Uterus (tissue), 4 donors: Measurements from ENCODE around the gene TBPL2. TPM values are rescaled to one million over a fixed set of nuclear protein-coding genes. Genes with fewer than 3 reads are reported as not detected.
"Not testable (repeated sequence)": the region's sequence is repeated elsewhere in the genome, so short reads cannot be mapped to it uniquely, and the experiment has no call there.

ENCODE experiments used
- DNase-seq, 2 donors: peaks; one replicate each; pipeline ENCODE4 v3.0.0-alpha.2; 2019 to 2020
- H3K27ac ChIP-seq, 2 donors: fragments of 200-600 bp; sonication (generic); 1 replicate in 1 of 2; 2 replicates in 1 of 2; pipeline ENCODE4 v1.5.1; 2016 to 2018
- H3K27me3 ChIP-seq, 2 donors: fragments of 200-600 bp; sonication (generic); one replicate each; pipeline ENCODE4 v1.5.1; 2018 to 2019; ENCODE audit warnings: control low read depth in 1 of 2
- H3K36me3 ChIP-seq, 2 donors: fragments of 200-600 bp; sonication (generic); one replicate each; pipeline ENCODE4 v1.5.1; 2019; ENCODE audit warnings: control low read depth in 1 of 2
- H3K4me1 ChIP-seq, 2 donors: fragments of 200-600 bp; sonication (generic); one replicate each; pipeline ENCODE4 v1.5.1; 2018 to 2019; ENCODE audit warnings: control low read depth in 1 of 2
- H3K4me3 ChIP-seq, 2 donors: fragments of 200-600 bp; sonication (generic); 1 replicate in 1 of 2; 2 replicates in 1 of 2; pipeline ENCODE4 v1.5.1; 2018 to 2019; ENCODE audit warnings: mild to moderate bottlenecking in 1 of 2
- H3K9me3 ChIP-seq, 2 donors: fragments of 200-600 bp; sonication (generic); one replicate each; pipeline ENCODE4 v1.5.1; 2019; ENCODE audit warnings: control low read depth in 1 of 2
- CTCF ChIP-seq, 4 experiments: fragments of 200-600 bp in 2 of 4; fragments of 450-650 bp in 2 of 4; sonication (generic) in 2 of 4; IDR thresholded peaks; one replicate each; pipeline ENCODE4 v1.5.1; 2016 to 2019; ENCODE audit warnings: antibody characterized with exemption in 4 of 4, mild to moderate bottlenecking in 2 of 4, moderate library complexity in 1 of 4
- POLR2A ChIP-seq, 2 donors: fragments of 450-650 bp; IDR thresholded peaks; one replicate each; pipeline ENCODE4 v1.6.1; 2016; ENCODE audit warnings: antibody characterized with exemption in 2 of 2, mild to moderate bottlenecking in 1 of 2, moderate library complexity in 1 of 2
- intact Hi-C: fragments of 100-400 bp; cut with DNase I; formaldehyde crosslinking; loops from one replicate; pipeline ENCODE4 v1.15.1; 2023; ENCODE audit warnings: low total_unique reads
- total RNA-seq, 4 donors: library from RNA; depleted of rRNA in 3 of 4; stranded (reverse); fragments of >200 nt in 3 of 4; gene quantifications; one replicate each; pipeline versions ENCODE4 v1.1.0 to v1.2.4, GENCODE V29; 2014 to 2023
- donor health status: DM: yes; HTN: yes; CAD: no.

TBPL2 gene
- total RNA-seq, 4 donors from 2014 or later: not detected

GRCh38 chr14:55425091-55425490 lies 15.3 kb downstream of the TBPL2 start:
- intact Hi-C loops: no loop called here
- Histone ChIP-seq H3K4me1 (no peaks in the 10 kb centered on the region), H3K36me3 (no peaks in the 10 kb centered on the region), H3K9me3 (no peaks in the 10 kb centered on the region), H3K4me3 (no peak overlapping the region), H3K27ac (no peak overlapping the region), H3K27me3 (no peaks in the 10 kb centered on the region)
- DNase-seq: no peak
- TF ChIP-seq CTCF (IDR thresholded peaks at IDR 0.05) (no peak), POLR2A (IDR thresholded peaks at IDR 0.05) (no peak)

GRCh38 chr14:55423969-55424368 lies 16.4 kb downstream of the TBPL2 start:
- Histone ChIP-seq H3K27ac (no peak overlapping the region), H3K27me3 (no peaks in the 10 kb centered on the region), H3K4me3 (no peak overlapping the region), H3K36me3 (no peaks in the 10 kb centered on the region), H3K9me3 (no peaks in the 10 kb centered on the region), H3K4me1 (no peaks in the 10 kb centered on the region)
- no peak for DNase-seq
- intact Hi-C loops: no loop called here
- TF ChIP-seq CTCF (IDR thresholded peaks at IDR 0.05): no peak
- no peak for TF ChIP-seq POLR2A (IDR thresholded peaks at IDR 0.05)

GRCh38 chr14:55422338-55422737 lies 18.1 kb downstream of the TBPL2 start:
- H3K4me3 ChIP-seq, H3K27me3 ChIP-seq, intact Hi-C loops, H3K36me3 ChIP-seq, H3K4me1 ChIP-seq, H3K27ac ChIP-seq, H3K9me3 ChIP-seq, DNase-seq: not testable (repeated sequence)

- Histone ChIP-seq H3K9me3 (no peaks in the 10 kb centered on the region), H3K4me3 (no peak overlapping the region), H3K4me1 (no peaks in the 10 kb centered on the region), H3K27me3 (no peaks in the 10 kb centered on the region), H3K36me3 (no peaks in the 10 kb centered on the region), H3K27ac (no peak overlapping the region)
- intact Hi-C loops: no loop called here
- TF ChIP-seq POLR2A (IDR thresholded peaks at IDR 0.05) (no peak), CTCF (IDR thresholded peaks at IDR 0.05) (no peak)
- no peak for DNase-seq
These were observed 20.8 kb downstream of the TBPL2 start for GRCh38 chr14:55419663-55420062.

- Histone ChIP-seq H3K27me3 (no peaks in the 10 kb centered on the region), H3K4me1 (no peaks in the 10 kb centered on the region), H3K9me3 (no peaks in the 10 kb centered on the region), H3K36me3 (no peaks in the 10 kb centered on the region), H3K27ac (no peak overlapping the region), H3K4me3 (no peak overlapping the region)
- no peak for DNase-seq
- intact Hi-C loops: no loop called here
- TF ChIP-seq CTCF (IDR thresholded peaks at IDR 0.05): no peak
- no peak for TF ChIP-seq POLR2A (IDR thresholded peaks at IDR 0.05)
These were observed 22.0 kb downstream of the TBPL2 start for GRCh38 chr14:55418411-55418810.

GRCh38 chr14:55417955-55418354 lies 22.5 kb downstream of the TBPL2 start:
- H3K4me1 ChIP-seq: no peaks in the 10 kb centered on the region
- no peak for DNase-seq
- H3K4me3 ChIP-seq: no peak overlapping the region
- TF ChIP-seq CTCF (IDR thresholded peaks at IDR 0.05) (no peak), POLR2A (IDR thresholded peaks at IDR 0.05) (no peak)
- intact Hi-C loops: no loop called here
- H3K27me3 ChIP-seq: no peaks in the 10 kb centered on the region
- no peaks in the 10 kb centered on the region for H3K36me3 ChIP-seq
- no peak overlapping the region for H3K27ac ChIP-seq
- no peaks in the 10 kb centered on the region for H3K9me3 ChIP-seq
